ENCODE data around the gene CTSC.

CTSC gene

GRCh38 chr11:88358040-88358431, 20.5 kb upstream of the CTSC start:
- H3K4me2 ChIP-seq (ENCODE audit: low read length) = peak overlapping the region; percentile 79
- TF ChIP-seq EZH2phosphoT487 (IDR thresholded peaks at IDR 0.05; ENCODE audit: low read depth) (no peak), CTCF (IDR thresholded peaks at IDR 0.05; ENCODE audit: low read depth, low read length) (no peak)
- H3K27ac ChIP-seq (ENCODE audit: low read length) = peak overlapping the region; percentile 94
- H3K27me3 ChIP-seq (ENCODE audit: low read depth, low read length) = no peaks in the 10 kb centered on the region
- H3K4me3 ChIP-seq (ENCODE audit: low read length) = peak overlapping the region; percentile 57
- H4K20me1 ChIP-seq (ENCODE audit: insufficient read depth, low read length) = no peaks in the 10 kb centered on the region
- H3K36me3 ChIP-seq (replicated peaks; ENCODE audit: low read depth, low read length) = no peaks in the 10 kb centered on the region
- H3K4me1 ChIP-seq (ENCODE audit: low read length) = peaks cover 78% of the 10 kb centered on the region
- peak overlapping the region; percentile 79 for H3K9ac ChIP-seq (ENCODE audit: low read length)
- no peaks in the 10 kb centered on the region for H3K9me3 ChIP-seq (ENCODE audit: insufficient read depth, low read length)
- peak overlapping the region; percentile 25; the same call in 1 of the 2 replicates for H2AFZ ChIP-seq (ENCODE audit: low read depth, low read length)
- H3K79me2 ChIP-seq (ENCODE audit: low read length) = peaks cover 16% of the 10 kb centered on the region

GRCh38 chr11:88357323-88358039, 19.9 kb upstream of the CTSC start:
- Histone ChIP-seq H3K4me1 (ENCODE audit: low read length) (peaks cover 78% of the 10 kb centered on the region), H3K9me3 (ENCODE audit: insufficient read depth, low read length) (no peaks in the 10 kb centered on the region), H4K20me1 (ENCODE audit: insufficient read depth, low read length) (no peaks in the 10 kb centered on the region), H3K79me2 (ENCODE audit: low read length) (peaks cover 16% of the 10 kb centered on the region), H3K27ac (ENCODE audit: low read length) (peak overlapping the region; percentile 94), H3K4me2 (ENCODE audit: low read length) (peak overlapping the region; percentile 79), H2AFZ (ENCODE audit: low read depth, low read length) (peak overlapping the region; percentile 25; the same call in 1 of the 2 replicates), H3K9ac (ENCODE audit: low read length) (peak overlapping the region; percentile 79), H3K4me3 (ENCODE audit: low read length) (peak overlapping the region; percentile 57), H3K36me3 (replicated peaks; ENCODE audit: low read depth, low read length) (no peaks in the 10 kb centered on the region), H3K27me3 (ENCODE audit: low read depth, low read length) (no peaks in the 10 kb centered on the region)
- TF ChIP-seq EZH2phosphoT487 (IDR thresholded peaks at IDR 0.05; ENCODE audit: low read depth) (0 out of 2 replicates have a peak, but pooled peaks have one; percentile 34), CTCF (IDR thresholded peaks at IDR 0.05; ENCODE audit: low read depth, low read length) (no peak)

GRCh38 chr11:88355887-88356286, 18.4 kb upstream of the CTSC start:
- Histone ChIP-seq H3K36me3 (replicated peaks; ENCODE audit: low read depth, low read length) (no peaks in the 10 kb centered on the region), H3K4me2 (ENCODE audit: low read length) (peak overlapping the region; percentile 77), H4K20me1 (ENCODE audit: insufficient read depth, low read length) (no peaks in the 10 kb centered on the region)

GRCh38 chr11:88354912-88355311, 17.4 kb upstream of the CTSC start:
- H3K79me2 ChIP-seq (ENCODE audit: low read length) = peaks cover 16% of the 10 kb centered on the region
- peaks cover 1% of the 10 kb centered on the region for H3K36me3 ChIP-seq (replicated peaks; ENCODE audit: low read depth, low read length)
- no peak for TF ChIP-seq CTCF (IDR thresholded peaks at IDR 0.05; ENCODE audit: low read depth, low read length)
- TF ChIP-seq EZH2phosphoT487 (IDR thresholded peaks at IDR 0.05; ENCODE audit: low read depth) = no peak
- H4K20me1 ChIP-seq (ENCODE audit: insufficient read depth, low read length) = no peaks in the 10 kb centered on the region
- no peaks in the 10 kb centered on the region for H3K9me3 ChIP-seq (ENCODE audit: insufficient read depth, low read length)
- peak overlapping the region; percentile 68 for H3K4me3 ChIP-seq (ENCODE audit: low read length)
- peak overlapping the region; percentile 94 for H3K27ac ChIP-seq (ENCODE audit: low read length)
- no peak overlapping the region for H2AFZ ChIP-seq (ENCODE audit: low read depth, low read length)
- peak overlapping the region; percentile 77 for H3K4me2 ChIP-seq (ENCODE audit: low read length)
- H3K4me1 ChIP-seq (ENCODE audit: low read length) = peaks cover 75% of the 10 kb centered on the region
- peak overlapping the region; percentile 78 for H3K9ac ChIP-seq (ENCODE audit: low read length)
- no peaks in the 10 kb centered on the region for H3K27me3 ChIP-seq (ENCODE audit: low read depth, low read length)

More at GRCh38 chr11:88355887-88356286, 18.4 kb upstream of the CTSC start:
- Histone ChIP-seq H3K27me3 (ENCODE audit: low read depth, low read length) (no peaks in the 10 kb centered on the region), H2AFZ (ENCODE audit: low read depth, low read length) (no peak overlapping the region), H3K9ac (ENCODE audit: low read length) (peak overlapping the region; percentile 78), H3K9me3 (ENCODE audit: insufficient read depth, low read length) (no peaks in the 10 kb centered on the region), H3K27ac (ENCODE audit: low read length) (peak overlapping the region; percentile 94), H3K4me3 (ENCODE audit: low read length) (no peak overlapping the region; the same call in 1 of the 2 replicates), H3K79me2 (ENCODE audit: low read length) (peaks cover 16% of the 10 kb centered on the region), H3K4me1 (ENCODE audit: low read length) (peaks cover 84% of the 10 kb centered on the region)
- TF ChIP-seq EZH2phosphoT487 (IDR thresholded peaks at IDR 0.05; ENCODE audit: low read depth) = no peak

Measured in OCI-LY3 (cell line).